Caco-2 (cell line): ENCODE measurements around the gene ATP6V0B. TPM values are rescaled to one million over a fixed set of nuclear protein-coding genes. Genes with fewer than 3 reads are reported as not detected.

Source experiments
- BruUV-seq: library from RNA; stranded (reverse); fragments of 400-500 nt; replicated peaks from 2 replicates; lab custom pipeline; 2021; lab: Mats Ljungman, UMichigan
- CTCF ChIA-PET: fragments of 300-600 bp; sonication (Branson Sonifier 250); formaldehyde crosslinking; loops from one replicate; lab custom pipeline; 2022; ENCODE audit warnings: antibody characterized with exemption; lab: Charles Lee
- POLR2A ChIA-PET: fragments of 300-600 bp; sonication (Branson Sonifier 250); formaldehyde crosslinking; loops from one replicate; lab custom pipeline; 2022; ENCODE audit warnings: antibody characterized with exemption; lab: Charles Lee
- DNase-seq, 2 experiments: peaks; one replicate each; pipeline versions ENCODE4 v3.0.0 to v3.0.0-alpha.2; 2020 to 2022
- H3K27me3 ChIP-seq: replicated peaks from 2 replicates; pipeline ENCODE4 v1.6.0; 2011; ENCODE audit warnings: low read length; ENCODE audit not compliant: control insufficient read depth, insufficient read depth
- H3K36me3 ChIP-seq: 2 replicates; pipeline ENCODE4 v1.5.1; 2011; ENCODE audit warnings: low read length; ENCODE audit not compliant: control insufficient read depth, insufficient read depth
- H3K4me1 ChIP-seq: fragments of 250-450 bp; sonication (Bioruptor Pico); 2 replicates; pipeline ENCODE4 v1.5.1; 2020; ENCODE audit warnings: mild to moderate bottlenecking
- H3K4me3 ChIP-seq: 2 replicates; pipeline ENCODE4 v1.5.1; 2011; ENCODE audit warnings: low read depth, mild to moderate bottlenecking, control low read depth, low read length
- H3K9me3 ChIP-seq: fragments of 250-450 bp; sonication (Bioruptor Pico); 2 replicates; pipeline ENCODE4 v1.5.1; 2020; ENCODE audit warnings: mild to moderate bottlenecking, moderate library complexity
- H3K27ac Mint-ChIP-seq: one replicate; pipeline ENCODE4 v1.8.0; 2022; ENCODE audit warnings: mixed read lengths; ENCODE audit not compliant: unreplicated experiment
- H3K27me3 Mint-ChIP-seq: one replicate; pipeline ENCODE4 v1.8.0; 2022; ENCODE audit warnings: mixed read lengths; ENCODE audit not compliant: insufficient read depth, unreplicated experiment
- H3K36me3 Mint-ChIP-seq: one replicate; pipeline ENCODE4 v1.8.0; 2022; ENCODE audit warnings: mild to moderate bottlenecking, mixed read lengths; ENCODE audit not compliant: insufficient read depth, unreplicated experiment
- H3K4me1 Mint-ChIP-seq: one replicate; pipeline ENCODE4 v1.8.0; 2022; ENCODE audit warnings: low read depth, mixed read lengths; ENCODE audit not compliant: unreplicated experiment
- H3K4me3 Mint-ChIP-seq: one replicate; pipeline ENCODE4 v1.8.0; 2022; ENCODE audit warnings: mild to moderate bottlenecking, moderate library complexity, mixed read lengths; ENCODE audit not compliant: unreplicated experiment
- H3K9me3 Mint-ChIP-seq: one replicate; pipeline ENCODE4 v1.8.0; 2022; ENCODE audit warnings: mixed read lengths; ENCODE audit not compliant: unreplicated experiment
- intact Hi-C: fragments of 100-400 bp; cut with micrococcal nuclease; formaldehyde crosslinking; loops from one replicate; pipeline ENCODE4 v1.10.0; 2022; ENCODE audit not compliant: unreplicated experiment
- total RNA-seq: library from RNA; stranded (reverse); gene quantifications from 2 replicates; pipeline ENCODE4 v1.2.3, GENCODE V29; 2022
- TF ChIP-seq, protein P1 (sequence below), 2 experiments: fragments of 200-600 bp in 1 of 2; IDR thresholded peaks; 1 replicate in 1 of 2; 2 replicates in 1 of 2; pipeline versions ENCODE4 v1.5.1 to v1.8.0; 2011 to 2022; ENCODE audit warnings: antibody characterized with exemption in 1 of 2, control low read depth in 1 of 2, inconsistent platforms in 1 of 2, low read depth in 1 of 2, low read length in 1 of 2, mild to moderate bottlenecking in 1 of 2, moderate library complexity in 1 of 2; ENCODE audit not compliant: insufficient read depth in 1 of 2, severe bottlenecking in 1 of 2, unreplicated experiment in 1 of 2

The ATP6V0B gene
- total RNA-seq, 1 experiment from 2014 or later = 91.2 TPM

DNA sequence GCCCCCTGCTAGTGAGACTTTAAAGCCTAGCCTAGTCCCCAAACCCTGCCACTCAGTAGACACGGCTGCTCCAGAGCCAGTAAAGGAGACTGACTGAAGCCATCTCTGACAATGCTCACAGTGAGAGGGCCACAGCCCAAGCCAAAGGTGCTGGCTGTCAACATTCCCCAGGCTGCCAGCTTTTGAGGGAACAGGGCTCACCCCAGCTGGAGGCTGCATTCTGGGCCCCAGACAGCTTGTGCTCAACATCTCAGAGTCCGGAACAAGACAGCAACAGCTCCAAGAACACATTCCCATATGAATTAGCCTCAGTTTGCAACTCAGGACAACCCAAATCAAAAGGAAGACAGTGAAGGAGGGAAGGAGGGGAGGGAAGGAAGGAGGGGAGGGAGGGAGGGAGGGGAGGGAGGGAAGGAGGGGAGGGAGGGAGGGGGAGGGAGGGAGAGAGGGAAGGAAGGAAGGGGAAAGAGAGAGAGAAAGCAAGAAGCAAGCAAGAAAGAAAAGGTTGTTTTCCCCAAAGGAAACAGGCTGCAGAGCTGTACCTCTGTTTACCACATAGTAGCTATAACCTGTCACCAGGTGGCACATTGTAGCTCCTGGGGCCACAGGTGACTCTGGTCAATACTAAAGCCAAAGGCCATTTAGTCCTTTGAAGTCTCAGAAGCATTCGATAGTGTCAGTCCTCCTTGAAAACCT, 35.7 kb upstream of the ATP6V0B start:
- DNase-seq = no peak
- no peaks in the 10 kb centered on the region for H3K9me3 ChIP-seq
- CTCF ChIA-PET = interaction anchor here (1.4 kb wide), 1 partner anchor 176 kb away, joined by 5 read pairs; no protein-coding TSS in a partner anchor
- no TSS peak for BruUV-seq
- Mint-ChIP-seq H3K4me1 (no peaks in the 10 kb centered on the region), H3K9me3 (no peaks in the 10 kb centered on the region), H3K27me3 (no peaks in the 10 kb centered on the region), H3K27ac (no peak overlapping the region), H3K4me3 (no peak overlapping the region), H3K36me3 (no peaks in the 10 kb centered on the region)
- POLR2A ChIA-PET = no interaction called here
- H3K36me3 ChIP-seq = no peaks in the 10 kb centered on the region
- H3K4me1 ChIP-seq = peaks cover 9% of the 10 kb centered on the region
- no peak overlapping the region for H3K4me3 ChIP-seq
- TF ChIP-seq, protein P1, sequence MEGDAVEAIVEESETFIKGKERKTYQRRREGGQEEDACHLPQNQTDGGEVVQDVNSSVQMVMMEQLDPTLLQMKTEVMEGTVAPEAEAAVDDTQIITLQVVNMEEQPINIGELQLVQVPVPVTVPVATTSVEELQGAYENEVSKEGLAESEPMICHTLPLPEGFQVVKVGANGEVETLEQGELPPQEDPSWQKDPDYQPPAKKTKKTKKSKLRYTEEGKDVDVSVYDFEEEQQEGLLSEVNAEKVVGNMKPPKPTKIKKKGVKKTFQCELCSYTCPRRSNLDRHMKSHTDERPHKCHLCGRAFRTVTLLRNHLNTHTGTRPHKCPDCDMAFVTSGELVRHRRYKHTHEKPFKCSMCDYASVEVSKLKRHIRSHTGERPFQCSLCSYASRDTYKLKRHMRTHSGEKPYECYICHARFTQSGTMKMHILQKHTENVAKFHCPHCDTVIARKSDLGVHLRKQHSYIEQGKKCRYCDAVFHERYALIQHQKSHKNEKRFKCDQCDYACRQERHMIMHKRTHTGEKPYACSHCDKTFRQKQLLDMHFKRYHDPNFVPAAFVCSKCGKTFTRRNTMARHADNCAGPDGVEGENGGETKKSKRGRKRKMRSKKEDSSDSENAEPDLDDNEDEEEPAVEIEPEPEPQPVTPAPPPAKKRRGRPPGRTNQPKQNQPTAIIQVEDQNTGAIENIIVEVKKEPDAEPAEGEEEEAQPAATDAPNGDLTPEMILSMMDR (IDR thresholded peaks at IDR 0.05; ENCODE audit: insufficient read depth in 1 of 2, low read depth in 1 of 2, low read length in 1 of 2, severe bottlenecking in 1 of 2, unreplicated experiment in 1 of 2) = no peak
- intact Hi-C loops = no loop called here
- H3K27me3 ChIP-seq = no peaks in the 10 kb centered on the region

DNA sequence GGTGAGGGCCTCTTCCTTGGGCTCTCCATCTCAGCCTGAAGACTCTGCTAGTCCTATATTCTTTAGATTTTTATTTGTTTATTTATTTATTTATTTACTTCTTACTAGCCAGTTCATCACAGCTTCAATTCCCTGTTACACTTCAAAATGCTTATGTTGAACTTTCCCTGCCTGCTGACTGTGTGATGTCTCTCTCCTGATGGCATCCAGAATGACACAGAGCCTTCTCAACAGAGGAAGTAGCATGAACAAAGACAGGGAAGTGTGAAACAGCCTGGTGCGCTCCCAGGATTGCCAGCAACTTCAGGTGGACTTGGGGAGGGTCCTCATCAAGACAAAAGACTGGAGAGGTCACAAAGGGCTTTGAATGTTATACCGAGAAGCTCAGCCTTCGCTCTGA, 32.3 kb upstream of the ATP6V0B start:
- ChIA-PET CTCF (no interaction called here), POLR2A (no interaction called here)
- Histone ChIP-seq H3K4me3 (no peak overlapping the region), H3K4me1 (no peaks in the 10 kb centered on the region), H3K9me3 (no peaks in the 10 kb centered on the region), H3K27me3 (no peaks in the 10 kb centered on the region), H3K36me3 (no peaks in the 10 kb centered on the region)
- no peaks in the 10 kb centered on the region for H3K9me3 Mint-ChIP-seq
- no peak overlapping the region for H3K4me3 Mint-ChIP-seq
- no TSS peak for BruUV-seq
- H3K4me1 Mint-ChIP-seq = no peaks in the 10 kb centered on the region
- TF ChIP-seq, protein P1 (IDR thresholded peaks at IDR 0.05; ENCODE audit: insufficient read depth in 1 of 2, low read depth in 1 of 2, low read length in 1 of 2, severe bottlenecking in 1 of 2, unreplicated experiment in 1 of 2) = no peak
- peaks cover 6% of the 10 kb centered on the region for H3K36me3 Mint-ChIP-seq
- H3K27me3 Mint-ChIP-seq = no peaks in the 10 kb centered on the region
- intact Hi-C loops = no loop called here
- H3K27ac Mint-ChIP-seq = no peak overlapping the region
- no peak for DNase-seq

DNA sequence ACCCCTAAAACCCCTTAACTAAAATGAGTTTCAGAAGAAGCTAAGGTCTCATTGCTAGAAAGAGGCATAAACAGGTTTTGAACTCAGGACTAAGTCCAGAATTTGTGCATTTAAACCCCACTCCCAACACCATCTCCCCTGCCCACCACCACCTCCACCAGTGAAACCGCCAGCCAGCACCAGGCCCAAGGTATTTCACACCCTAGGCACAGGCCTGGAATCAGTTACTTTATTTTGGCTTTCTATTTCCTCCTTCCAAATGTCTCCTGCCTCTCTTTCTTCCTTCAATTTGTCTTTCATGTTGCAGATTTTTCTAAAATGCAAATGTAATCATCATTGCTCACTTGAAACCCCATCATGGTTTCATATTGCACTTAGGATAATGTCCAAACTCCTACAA, 29.9 kb upstream of the ATP6V0B start:
- Histone ChIP-seq H3K9me3 (no peaks in the 10 kb centered on the region), H3K36me3 (no peaks in the 10 kb centered on the region), H3K4me3 (no peak overlapping the region), H3K4me1 (no peaks in the 10 kb centered on the region), H3K27me3 (no peaks in the 10 kb centered on the region)
- H3K4me1 Mint-ChIP-seq = no peaks in the 10 kb centered on the region
- H3K36me3 Mint-ChIP-seq = peaks cover 6% of the 10 kb centered on the region
- no peaks in the 10 kb centered on the region for H3K27me3 Mint-ChIP-seq
- BruUV-seq = no TSS peak
- no peaks in the 10 kb centered on the region for H3K9me3 Mint-ChIP-seq
- ChIA-PET POLR2A (no interaction called here), CTCF (interaction anchor here (1.1 kb wide), 1 partner anchor 181 kb away, joined by 5 read pairs; no protein-coding TSS in a partner anchor)
- no peak overlapping the region for H3K4me3 Mint-ChIP-seq
- DNase-seq = no peak
- no peak overlapping the region for H3K27ac Mint-ChIP-seq
- intact Hi-C loops = no loop called here
- TF ChIP-seq, protein P1 (IDR thresholded peaks at IDR 0.05; ENCODE audit: insufficient read depth in 1 of 2, low read depth in 1 of 2, low read length in 1 of 2, severe bottlenecking in 1 of 2, unreplicated experiment in 1 of 2) = no peak
